Calu3 (cell line): Measurements from ENCODE around the gene MITD1. TPM values are rescaled to one million over a fixed set of nuclear protein-coding genes. Genes with fewer than 3 reads are reported as not detected.

ENCODE experiments used
- BruUV-seq: library from RNA; stranded (reverse); fragments of 400-500 nt; replicated peaks from 2 replicates; lab custom pipeline; 2021; lab: Mats Ljungman, UMichigan
- CTCF ChIA-PET: fragments of 300-600 bp; sonication (Branson Sonifier 250); formaldehyde crosslinking; loops from one replicate; lab custom pipeline; 2022; ENCODE audit warnings: antibody characterized with exemption; lab: Charles Lee
- DNase-seq: peaks from one replicate; pipeline ENCODE4 v3.0.0; 2022
- H3K27ac Mint-ChIP-seq: one replicate; pipeline ENCODE4 v1.8.0; 2022; ENCODE audit warnings: mixed read lengths; ENCODE audit not compliant: unreplicated experiment
- H3K27me3 Mint-ChIP-seq: one replicate; pipeline ENCODE4 v1.8.0; 2022; ENCODE audit warnings: mixed read lengths; ENCODE audit not compliant: unreplicated experiment
- H3K36me3 Mint-ChIP-seq: one replicate; pipeline ENCODE4 v1.8.0; 2022; ENCODE audit warnings: mild to moderate bottlenecking, moderate library complexity, mixed read lengths; ENCODE audit not compliant: insufficient read depth, unreplicated experiment
- H3K4me1 Mint-ChIP-seq: one replicate; pipeline ENCODE4 v1.8.0; 2022; ENCODE audit warnings: mild to moderate bottlenecking, low read depth, mixed read lengths; ENCODE audit not compliant: unreplicated experiment
- H3K4me3 Mint-ChIP-seq: one replicate; pipeline ENCODE4 v1.8.0; 2022; ENCODE audit warnings: mild to moderate bottlenecking, low read depth, moderate library complexity, mixed read lengths; ENCODE audit not compliant: unreplicated experiment
- H3K9me3 Mint-ChIP-seq: one replicate; pipeline ENCODE4 v1.8.0; 2022; ENCODE audit warnings: low read depth, mixed read lengths; ENCODE audit not compliant: unreplicated experiment
- CTCF ChIP-seq: fragments of 200-600 bp; IDR thresholded peaks from one replicate; pipeline ENCODE4 v1.8.0; 2022; ENCODE audit warnings: antibody characterized with exemption; ENCODE audit not compliant: unreplicated experiment
- intact Hi-C: fragments of 100-400 bp; cut with micrococcal nuclease; formaldehyde crosslinking; loops from one replicate; pipeline ENCODE4 v1.10.0; 2022; ENCODE audit not compliant: unreplicated experiment
- total RNA-seq: library from RNA; stranded (reverse); gene quantifications from 2 replicates; pipeline ENCODE4 v1.2.3, GENCODE V29; 2022

Gene MITD1
- total RNA-seq, 1 experiment from 2014 or later = 29.9 TPM

- peaks cover 25% of the 10 kb centered on the region for H3K9me3 Mint-ChIP-seq
- no peak overlapping the region for H3K27ac Mint-ChIP-seq
- H3K4me1 Mint-ChIP-seq = no peaks in the 10 kb centered on the region
- intact Hi-C loops = no loop called here
- no peak overlapping the region for H3K4me3 Mint-ChIP-seq
- no peak for TF ChIP-seq CTCF
- H3K36me3 Mint-ChIP-seq = peaks cover 8% of the 10 kb centered on the region
- CTCF ChIA-PET = no interaction called here
- no peaks in the 10 kb centered on the region for H3K27me3 Mint-ChIP-seq
- DNase-seq = no peak
- BruUV-seq = no TSS peak
Measured at GRCh38 chr2:99127981-99128380, 52.9 kb downstream of the MITD1 start.

Other genes starting within 250 kb of the MITD1 start
- gene CRACDL, start 244.8 kb downstream of the MITD1 start, total RNA-seq = 16.2 and 24.3 TPM in 2 replicates
- gene C2orf15, start 39.4 kb downstream of the MITD1 start, total RNA-seq = 6.9 and 7.7 TPM in 2 replicates
- 14.2 and 16.1 TPM in 2 replicates for gene TSGA10, start 26.1 kb downstream of the MITD1 start, total RNA-seq
- gene LIPT1, start 26.1 kb downstream of the MITD1 start, total RNA-seq = 10.4 and 14.1 TPM in 2 replicates
- 38.8 and 39.0 TPM in 2 replicates for gene MRPL30, start 126 bp upstream of the MITD1 start, total RNA-seq
- gene LYG2, start 74.6 kb upstream of the MITD1 start, total RNA-seq = not detected in 2 replicates
- gene LYG1, start 120.1 kb upstream of the MITD1 start, total RNA-seq = 2.3 and 3.5 TPM in 2 replicates
- 39.8 and 40.5 TPM in 2 replicates for gene TXNDC9, start 155.3 kb upstream of the MITD1 start, total RNA-seq
- 60.1 and 63.1 TPM in 2 replicates for gene EIF5B, start 156.3 kb upstream of the MITD1 start, total RNA-seq